H54 (cell line): ENCODE results near the gene CD38.

ENCODE experiments used
- DNase-seq: peaks from one replicate; pipeline ENCODE4 v3.0.0; 2011; ENCODE audit warnings: low spot score, mixed read lengths; ENCODE audit not compliant: insufficient read length
- FAIRE-seq: peaks from 3 replicates; lab custom pipeline; 2011; peaks lifted over from hg19 to GRCh38; lab: Jason Lieb, UNC
- POLR2A ChIP-seq: IDR thresholded peaks from 2 replicates; pipeline ENCODE4 v1.6.1; 2011; ENCODE audit warnings: low read depth, mild to moderate bottlenecking, low read length

CD38 gene

DNA sequence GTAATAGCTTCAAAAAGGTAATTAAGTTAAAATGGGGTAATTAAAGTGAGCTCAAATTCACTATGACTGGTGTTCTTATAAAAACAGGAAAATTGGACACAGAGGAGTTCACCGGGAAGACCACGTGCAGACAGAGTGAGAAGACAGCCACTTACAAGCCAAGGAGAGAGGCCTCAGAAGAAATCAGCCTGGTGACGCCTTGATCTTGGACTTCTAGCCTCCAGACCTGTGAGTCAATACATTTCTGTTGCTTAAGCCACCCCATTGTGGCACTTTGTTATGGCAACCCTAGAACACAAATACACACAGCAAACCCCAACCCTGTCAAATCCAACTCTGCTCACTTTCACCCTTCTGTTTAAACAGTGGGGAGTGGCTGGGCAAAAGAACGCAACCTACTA is 4.1 kb upstream of the CD38 start:
- no peak for FAIRE-seq
- DNase-seq = no peak
- no peak for TF ChIP-seq POLR2A

DNA sequence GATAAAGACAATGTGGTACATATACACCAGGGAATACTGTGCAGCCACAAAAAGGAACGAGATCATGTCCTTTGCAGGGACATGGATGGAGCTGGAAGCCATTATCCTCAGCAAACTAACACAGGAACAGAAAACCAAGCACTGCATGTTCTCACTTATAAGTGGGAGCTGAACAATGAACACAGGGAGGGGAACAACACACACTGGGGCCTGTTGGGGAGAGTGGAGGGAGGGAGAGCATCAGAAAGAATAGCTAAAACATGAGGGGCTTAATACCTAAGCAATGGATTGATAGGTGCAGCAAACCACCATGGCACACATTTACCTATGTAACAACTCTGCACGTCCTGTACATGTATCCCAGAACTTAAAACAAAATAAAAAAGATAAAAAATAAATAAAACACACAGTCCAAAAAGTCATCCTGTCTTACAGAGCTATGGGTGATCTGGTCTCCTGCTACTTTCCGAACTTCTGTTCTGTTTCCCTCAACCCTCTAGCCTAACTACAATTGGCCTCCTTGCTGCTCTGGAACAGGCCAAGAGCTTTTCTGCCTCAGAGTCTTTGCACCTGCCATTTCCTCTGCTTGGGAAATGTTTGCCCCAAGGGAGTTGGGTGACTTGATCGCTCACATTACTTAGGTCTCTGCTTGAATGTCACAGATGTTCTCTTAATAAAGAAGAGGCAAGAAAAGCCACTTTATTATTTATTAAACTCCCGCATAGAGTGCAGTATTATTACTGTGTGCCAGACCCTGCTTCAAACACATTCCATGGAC is 1.1 kb upstream of the CD38 start:
- FAIRE-seq (no peak), DNase-seq (no peak)
- no peak for TF ChIP-seq POLR2A

DNA sequence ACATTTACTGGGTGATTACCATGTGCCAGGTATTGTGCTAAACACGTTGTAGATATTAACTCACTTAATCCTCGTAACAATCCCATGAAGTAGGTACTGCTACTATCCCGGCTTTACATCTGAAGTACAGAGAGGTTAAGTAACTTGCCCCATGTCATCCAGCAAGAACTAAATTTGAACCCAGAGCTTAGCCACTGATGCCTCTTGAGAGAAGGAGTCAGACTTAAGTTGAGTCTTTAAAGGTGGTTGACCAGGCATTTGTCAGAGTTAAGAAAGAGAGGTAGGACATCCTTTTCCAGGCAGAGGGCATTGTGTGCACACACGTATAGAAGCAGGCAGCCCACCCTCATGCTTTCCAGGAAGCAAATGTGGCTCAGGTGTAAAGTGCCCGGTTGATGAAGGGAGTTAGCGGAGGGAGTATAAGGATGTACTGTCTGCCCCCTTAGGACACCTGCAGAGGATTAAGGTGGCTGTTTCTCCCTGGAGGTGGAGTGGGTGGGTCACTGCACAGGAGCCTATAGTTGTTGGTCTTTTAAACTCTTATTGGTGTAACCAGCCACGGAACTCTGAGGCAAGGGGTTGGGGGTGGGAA is 335 bp upstream of the CD38 start:
- FAIRE-seq = no peak
- TF ChIP-seq POLR2A = no peak
- no peak for DNase-seq

DNA sequence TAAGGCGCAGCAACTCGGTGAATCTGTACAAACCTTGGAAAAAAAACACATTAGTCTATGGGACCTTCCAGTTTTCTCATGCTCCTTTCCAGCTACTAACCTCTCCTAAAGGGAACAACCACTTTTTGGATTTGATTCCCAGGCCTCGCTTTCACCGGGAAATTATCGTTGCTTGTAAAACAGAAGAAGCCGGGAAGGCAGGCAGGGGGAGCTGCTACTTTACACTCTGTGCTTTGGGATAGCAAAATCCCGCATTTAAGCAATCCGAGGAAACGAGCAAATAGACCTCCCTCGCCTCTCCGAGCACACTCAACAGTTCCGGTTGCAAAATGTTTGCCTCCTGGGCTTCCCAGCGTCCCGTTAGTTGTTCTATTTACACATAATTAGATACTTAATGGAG is 1.2 kb downstream of the CD38 start:
- TF ChIP-seq POLR2A = no peak
- no peak for FAIRE-seq
- DNase-seq = no peak

DNA sequence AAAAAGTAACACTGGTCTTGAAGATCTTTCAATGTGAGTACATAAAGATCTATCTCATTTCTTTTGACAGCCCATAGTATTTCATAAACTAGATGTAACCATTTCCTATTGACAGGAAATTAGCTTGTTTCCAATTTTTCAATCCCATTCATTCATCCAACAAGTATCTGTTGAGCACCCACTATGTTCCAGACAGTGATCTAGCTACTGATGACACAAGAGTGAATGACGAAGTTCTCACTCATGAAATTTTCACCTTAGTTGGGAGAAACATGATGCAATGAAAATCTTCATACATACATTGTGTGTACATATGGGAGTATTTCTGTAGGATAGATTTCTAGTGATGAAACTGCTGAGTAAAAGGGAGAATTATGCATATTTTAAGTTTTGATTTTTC is 1.7 kb downstream of the CD38 start:
- DNase-seq = no peak
- TF ChIP-seq POLR2A = no peak
- FAIRE-seq = no peak

DNA sequence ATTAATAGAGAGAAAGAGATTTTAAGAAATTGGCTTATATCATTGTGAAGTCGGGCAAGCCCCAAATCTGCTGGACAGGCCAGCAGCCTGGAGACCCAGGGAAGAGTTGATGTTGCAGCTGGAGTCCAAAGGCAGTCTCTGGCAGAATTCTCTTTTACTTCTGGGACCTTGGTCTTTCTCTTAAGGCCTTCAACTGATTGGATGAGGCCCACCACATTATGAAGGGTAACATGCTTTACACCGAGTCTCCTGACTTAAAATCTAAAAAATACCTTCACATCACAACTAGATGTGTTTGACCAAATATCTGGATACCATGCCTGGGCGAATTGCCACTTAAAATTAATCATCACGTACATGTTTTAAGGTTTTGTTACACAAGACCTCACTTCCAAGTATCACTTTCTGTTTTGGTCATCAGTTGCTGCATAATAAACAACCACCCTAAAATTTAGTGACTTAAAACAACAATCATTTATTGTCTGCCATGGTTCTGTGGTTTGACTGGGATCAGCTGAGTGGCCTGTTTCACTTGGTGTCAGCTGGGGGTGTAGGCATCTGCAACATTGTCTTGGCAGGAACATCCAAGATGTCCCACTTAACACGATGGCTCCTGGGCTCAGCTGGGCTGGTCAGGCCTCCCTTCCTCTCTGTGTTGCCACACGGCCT is 3.4 kb downstream of the CD38 start:
- FAIRE-seq (no peak), DNase-seq (no peak)

DNA sequence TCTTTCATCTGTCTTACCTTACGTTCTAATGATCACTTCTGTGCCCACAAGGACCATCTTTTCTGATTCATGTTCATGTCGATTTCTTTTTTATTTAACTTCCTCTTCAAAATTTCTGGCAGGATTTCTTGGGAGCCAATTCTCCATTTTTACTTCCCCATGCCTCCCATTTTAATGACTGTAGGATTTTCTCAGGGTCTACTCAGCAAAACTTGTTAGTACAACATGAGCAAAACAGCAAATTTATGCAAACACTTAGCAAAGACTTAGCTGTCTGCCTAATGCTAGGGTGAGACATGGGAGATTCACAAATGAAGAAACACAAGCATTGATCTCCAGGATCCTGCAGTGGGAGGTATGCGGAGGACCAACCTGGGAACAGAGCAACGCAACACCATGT is 5.5 kb downstream of the CD38 start:
- DNase-seq = no peak
- TF ChIP-seq POLR2A = no peak
- no peak for FAIRE-seq

More for the DNA sequence above, 3.4 kb downstream of the CD38 start:
- no peak for TF ChIP-seq POLR2A

DNA sequence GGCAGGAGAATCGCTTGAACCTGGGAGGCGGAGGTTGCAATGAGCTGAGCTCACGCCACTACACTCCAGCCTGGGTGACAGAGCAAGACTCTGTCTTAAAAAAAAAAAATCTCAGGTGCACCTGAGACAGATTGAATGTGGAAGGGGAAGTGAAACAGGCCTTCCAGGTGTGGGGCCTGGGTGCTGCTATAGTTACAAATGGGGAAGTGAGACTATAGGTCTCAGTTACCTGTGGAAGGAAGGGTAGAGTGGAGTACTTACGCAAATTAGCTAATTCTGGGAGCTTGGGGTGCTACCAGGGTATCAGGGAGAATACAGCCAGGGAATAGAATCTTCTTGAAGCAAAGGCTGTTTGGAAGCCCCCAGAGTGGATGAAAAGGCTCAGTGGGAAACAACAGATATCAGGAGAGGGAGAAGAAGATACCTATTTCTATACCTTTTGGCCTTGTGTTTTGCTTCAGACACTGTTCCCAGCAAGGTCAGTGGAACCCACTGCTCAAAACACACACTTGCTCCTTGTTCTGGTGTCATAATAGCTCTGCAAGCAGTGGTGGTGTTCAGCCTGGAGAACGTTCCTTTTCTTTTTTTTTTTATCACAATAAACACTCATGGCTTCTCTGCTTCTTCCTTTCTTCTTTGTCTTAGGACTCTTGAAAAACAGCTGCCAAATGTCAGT is 7.0 kb downstream of the CD38 start:
- FAIRE-seq (no peak), DNase-seq (no peak)
- no peak for TF ChIP-seq POLR2A

DNA sequence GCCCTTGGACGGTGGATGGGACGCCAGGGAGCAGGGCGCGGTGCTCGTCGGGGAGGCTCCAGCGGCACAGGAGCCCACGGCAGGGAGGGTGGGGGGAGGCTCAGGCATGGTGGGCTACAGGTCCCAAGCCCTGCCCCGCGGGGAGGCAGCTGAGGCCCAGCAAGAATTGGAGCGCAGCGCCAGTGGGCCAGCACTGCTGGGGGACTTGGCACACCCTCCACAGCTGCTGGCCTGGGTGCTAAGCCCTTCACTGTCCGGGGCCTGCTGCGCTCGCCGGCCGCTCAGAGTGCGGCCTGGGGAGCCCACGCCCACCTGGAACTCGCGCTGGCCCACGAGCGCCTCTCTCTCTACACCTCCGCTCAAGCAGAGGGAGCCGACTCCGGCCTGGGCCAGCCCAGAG is 8.6 kb downstream of the CD38 start:
- FAIRE-seq (no peak), DNase-seq (no peak)
- TF ChIP-seq POLR2A = no peak

DNA sequence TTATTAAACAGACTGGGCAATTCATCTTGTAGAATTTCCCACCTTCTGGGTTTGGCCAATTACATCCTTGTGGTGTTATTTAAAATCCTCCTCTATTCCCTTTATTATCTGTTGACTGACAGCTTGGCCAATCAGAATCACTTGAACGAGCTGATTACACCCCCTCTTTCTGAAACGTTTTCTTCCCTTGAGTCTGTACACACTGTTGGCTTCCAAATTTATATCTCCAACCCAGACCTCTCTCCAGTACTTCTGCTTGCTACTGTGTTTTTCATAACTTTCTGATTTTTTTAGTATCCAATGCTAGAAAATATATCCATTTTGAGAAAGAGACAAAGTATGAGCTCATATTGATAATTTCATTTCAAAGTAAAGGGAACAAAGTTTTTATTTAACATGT is 14.8 kb downstream of the CD38 start:
- no peak for FAIRE-seq
- DNase-seq = no peak
- TF ChIP-seq POLR2A = no peak

DNA sequence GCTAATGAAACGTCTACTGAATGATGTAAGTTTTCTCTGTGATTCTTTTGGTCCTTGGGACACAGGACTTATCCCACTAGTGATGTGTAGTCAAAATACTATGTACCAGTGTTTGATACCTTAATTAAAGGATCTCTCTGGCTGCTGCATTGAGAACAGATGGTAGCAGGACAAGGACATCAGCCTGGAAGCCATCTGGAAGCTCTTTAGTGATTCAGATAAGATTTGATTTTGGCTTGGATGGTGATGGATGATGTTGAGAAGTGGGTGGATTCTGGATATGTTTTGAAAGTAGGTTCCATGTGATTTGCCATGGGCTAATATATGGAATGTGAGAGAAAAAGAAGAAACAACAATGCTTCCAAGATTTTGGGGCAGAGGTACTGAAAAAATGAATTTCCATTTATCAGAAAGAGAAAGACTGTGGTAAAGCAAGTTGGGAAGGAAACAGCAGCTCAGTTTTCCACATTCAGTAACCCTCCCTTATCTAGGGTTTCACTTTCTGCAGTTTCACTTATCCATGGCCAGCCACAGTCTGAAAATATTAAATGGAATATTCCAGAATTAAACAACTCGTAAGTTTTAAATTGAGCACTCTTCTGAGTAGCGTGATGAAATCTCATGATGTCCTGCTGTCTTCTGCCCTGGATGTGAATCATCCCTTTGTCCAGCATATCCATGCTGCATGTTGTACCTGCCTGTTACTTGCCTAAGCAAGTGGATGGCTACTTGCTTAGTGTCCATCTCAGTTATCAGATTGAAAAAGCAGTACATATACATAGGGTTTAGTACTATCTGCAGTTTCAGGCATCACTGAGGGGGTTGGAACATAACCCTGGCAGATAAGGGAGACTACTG is 15.6 kb downstream of the CD38 start:
- no peak for DNase-seq
- TF ChIP-seq POLR2A = no peak

DNA sequence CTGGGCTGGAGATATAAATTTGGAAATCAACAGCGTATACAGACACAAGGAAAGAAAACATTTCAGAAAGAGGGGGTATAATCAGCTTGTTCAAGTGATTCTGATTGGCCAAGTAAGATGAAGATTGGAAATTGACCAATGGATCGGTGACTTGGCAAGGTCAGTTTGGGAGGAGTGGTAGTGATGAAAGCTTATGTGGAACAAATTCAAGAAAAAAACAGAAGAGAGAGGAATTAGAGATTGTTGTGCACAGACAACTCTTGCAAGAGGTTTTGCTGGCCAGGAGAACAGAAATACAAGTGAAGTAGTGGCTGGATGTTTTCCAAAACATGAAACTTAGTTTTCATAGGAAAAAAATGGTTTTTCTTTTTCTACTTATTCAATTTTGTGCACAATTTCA is 16.3 kb downstream of the CD38 start:
- DNase-seq (no peak), FAIRE-seq (no peak)
- no peak for TF ChIP-seq POLR2A

More for the DNA sequence above, 15.6 kb downstream of the CD38 start:
- no peak for FAIRE-seq

DNA sequence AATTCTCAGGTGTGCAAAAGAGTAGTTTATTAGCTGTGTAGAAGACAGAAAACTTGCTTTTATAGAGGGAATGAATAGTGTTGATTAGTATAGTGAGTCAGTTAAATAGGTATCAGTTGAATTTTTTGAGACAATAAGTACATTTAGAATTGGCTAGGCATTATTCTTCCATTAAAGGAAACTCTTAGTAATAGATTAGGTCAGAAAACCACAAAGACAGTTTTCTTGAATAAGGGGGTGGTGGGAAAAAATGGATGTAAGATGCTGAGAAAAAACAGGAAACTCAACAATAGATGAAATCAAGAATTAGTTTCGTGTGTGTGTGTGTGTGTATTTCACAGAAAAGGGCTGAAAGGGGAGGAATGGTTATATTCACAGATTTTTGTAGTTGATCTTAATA is 16.8 kb downstream of the CD38 start:
- DNase-seq (no peak), FAIRE-seq (no peak)
- no peak for TF ChIP-seq POLR2A
